ENCODE measurements around the gene TCOF1.

DNA sequence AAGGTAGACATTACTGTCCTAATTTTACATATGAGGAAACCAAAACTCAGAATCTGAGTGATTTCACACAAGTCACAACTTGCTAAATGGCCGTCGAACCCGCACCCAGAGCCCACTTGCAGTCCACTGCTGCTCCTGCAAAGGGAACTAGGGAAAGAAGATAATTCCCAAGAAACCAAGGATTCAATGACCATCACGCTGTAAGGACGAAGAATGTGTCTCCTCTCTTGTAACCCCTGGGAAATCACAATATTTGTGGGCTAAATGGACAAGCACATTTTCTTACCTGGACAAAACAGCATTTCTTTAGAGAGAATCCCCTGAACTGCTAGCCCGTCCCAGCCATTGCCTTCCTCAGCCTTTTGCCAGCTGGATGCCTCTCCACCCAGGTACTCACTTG is 89.7 kb downstream of the TCOF1 start:
- TF ChIP-seq, protein P1, sequence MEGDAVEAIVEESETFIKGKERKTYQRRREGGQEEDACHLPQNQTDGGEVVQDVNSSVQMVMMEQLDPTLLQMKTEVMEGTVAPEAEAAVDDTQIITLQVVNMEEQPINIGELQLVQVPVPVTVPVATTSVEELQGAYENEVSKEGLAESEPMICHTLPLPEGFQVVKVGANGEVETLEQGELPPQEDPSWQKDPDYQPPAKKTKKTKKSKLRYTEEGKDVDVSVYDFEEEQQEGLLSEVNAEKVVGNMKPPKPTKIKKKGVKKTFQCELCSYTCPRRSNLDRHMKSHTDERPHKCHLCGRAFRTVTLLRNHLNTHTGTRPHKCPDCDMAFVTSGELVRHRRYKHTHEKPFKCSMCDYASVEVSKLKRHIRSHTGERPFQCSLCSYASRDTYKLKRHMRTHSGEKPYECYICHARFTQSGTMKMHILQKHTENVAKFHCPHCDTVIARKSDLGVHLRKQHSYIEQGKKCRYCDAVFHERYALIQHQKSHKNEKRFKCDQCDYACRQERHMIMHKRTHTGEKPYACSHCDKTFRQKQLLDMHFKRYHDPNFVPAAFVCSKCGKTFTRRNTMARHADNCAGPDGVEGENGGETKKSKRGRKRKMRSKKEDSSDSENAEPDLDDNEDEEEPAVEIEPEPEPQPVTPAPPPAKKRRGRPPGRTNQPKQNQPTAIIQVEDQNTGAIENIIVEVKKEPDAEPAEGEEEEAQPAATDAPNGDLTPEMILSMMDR (optimal IDR thresholded peaks at IDR 0.05 in 1 of 3, IDR thresholded peaks at IDR 0.05 in 1 of 3, conservative IDR thresholded peaks at IDR 0.05 in 1 of 3; ENCODE audit: extremely low read depth in 1 of 3, insufficient read depth in 2 of 3, low read length in 3 of 3) = no peak
- no peak for TF ChIP-seq EZH2 (IDR thresholded peaks at IDR 0.05; ENCODE audit: low read length)

Measured in keratinocyte (primary cell).